ENCODE data around the gene ZNF618.

ZNF618 gene

DNA sequence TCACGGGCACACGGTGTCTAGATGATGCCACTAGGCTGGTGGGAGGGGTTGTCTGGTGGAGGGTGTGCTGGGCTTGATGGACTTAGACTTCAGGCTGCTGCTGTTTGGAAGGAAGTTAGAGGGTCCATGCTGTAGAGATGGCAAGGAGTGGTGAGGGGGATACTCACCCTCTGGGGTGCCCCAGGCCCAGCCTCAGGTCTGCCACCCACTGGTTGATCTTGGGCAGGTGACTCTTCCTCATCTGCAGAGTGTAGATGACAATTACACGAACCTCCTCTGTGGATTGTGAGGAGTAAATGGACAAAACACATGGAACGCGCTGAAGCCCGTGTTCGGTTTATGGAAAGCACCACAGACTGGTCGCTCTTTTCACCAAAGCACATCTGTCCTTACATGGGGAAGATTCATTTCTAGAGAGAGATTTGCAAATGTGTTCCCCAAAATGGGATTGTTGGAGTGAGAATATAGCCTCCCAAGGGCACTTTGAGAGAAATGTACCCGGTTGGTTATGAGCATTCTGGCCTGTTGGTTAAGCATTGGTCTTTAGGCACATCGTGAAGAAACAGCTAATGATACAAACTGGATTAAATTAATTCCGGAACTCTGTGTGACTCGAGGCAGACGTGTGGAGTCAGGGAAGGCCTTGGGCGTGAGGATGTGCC, 58.2 kb downstream of the ZNF618 start:
- DNase-seq (ENCODE audit: low read depth in 3 of 3), result no peak

DNA sequence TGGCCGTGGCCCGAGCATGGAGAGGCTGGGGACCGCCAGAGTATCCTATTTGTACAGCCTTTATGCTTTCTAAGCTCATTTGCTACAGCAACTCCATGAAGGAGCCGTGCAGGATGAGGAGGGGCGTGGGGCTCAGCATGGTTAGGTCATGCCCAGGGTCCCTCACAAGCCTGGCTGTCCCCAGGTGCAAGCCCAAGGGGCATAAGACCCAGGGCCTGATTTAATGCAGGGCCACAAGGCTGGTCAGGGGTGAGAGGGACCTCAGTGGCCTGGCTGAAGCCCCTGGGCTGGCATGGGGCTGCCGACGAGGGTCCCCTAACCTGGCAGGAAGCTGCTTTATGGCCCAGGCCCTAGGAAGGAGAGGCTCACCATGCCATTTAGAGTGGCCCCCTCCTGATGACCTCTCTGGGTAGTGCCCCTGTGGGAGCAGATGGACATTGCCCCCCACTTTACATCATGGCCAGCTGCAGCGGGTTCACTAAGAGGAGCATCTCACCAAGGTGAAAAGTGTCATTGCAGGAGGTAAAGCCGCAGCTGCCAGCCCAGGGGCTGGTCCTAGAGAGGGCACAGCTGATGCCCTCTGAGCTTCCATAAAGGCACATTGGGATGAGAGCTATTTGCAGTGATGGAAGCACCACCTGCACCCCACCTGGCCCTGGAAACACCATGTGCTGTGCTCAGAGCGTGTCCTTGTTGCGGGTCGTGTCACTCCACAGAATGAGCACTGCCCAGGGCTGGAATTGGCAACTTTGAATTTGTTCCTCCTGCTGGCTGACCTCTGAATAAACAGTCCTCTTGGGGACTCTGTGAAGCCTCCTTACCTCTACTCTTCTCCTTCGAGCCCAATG, 58.9 kb downstream of the ZNF618 start:
- DNase-seq (ENCODE audit: low read depth in 3 of 3), result no peak

DNA sequence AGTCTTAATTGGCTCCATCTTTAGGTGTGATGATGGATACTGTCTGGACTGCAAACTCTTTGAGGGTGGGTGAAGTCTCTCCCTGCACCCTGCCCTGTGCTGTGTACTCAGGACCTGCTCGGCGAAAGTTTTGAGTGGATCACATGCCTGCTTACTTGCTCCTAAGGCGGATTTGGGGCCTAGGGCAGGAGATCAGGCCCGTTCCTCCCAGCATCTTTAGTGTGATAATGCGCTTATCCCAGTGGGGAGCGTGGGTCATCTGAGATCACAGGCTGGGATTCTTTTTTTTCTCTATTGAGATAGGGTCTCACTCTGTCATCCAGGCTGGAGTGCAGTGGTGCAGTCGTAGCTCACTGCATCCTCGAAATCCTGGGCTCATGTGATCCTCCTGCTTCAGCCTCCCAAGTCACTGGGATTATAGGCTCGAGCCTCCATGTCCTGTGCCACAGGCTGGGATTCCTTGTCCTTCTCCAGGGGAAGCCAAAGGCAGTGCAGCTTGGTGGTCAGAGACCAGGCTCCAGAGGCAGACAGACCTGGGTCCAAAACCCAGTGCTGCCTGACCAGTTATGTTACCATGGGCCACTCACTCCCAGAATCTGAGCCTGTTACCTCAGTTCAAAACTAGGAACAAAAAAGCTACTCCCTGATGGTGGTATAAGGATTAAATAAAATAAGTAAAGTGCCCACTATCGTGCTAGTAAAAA, 59.7 kb downstream of the ZNF618 start:
- no peak for DNase-seq (ENCODE audit: low read depth in 3 of 3)

DNA sequence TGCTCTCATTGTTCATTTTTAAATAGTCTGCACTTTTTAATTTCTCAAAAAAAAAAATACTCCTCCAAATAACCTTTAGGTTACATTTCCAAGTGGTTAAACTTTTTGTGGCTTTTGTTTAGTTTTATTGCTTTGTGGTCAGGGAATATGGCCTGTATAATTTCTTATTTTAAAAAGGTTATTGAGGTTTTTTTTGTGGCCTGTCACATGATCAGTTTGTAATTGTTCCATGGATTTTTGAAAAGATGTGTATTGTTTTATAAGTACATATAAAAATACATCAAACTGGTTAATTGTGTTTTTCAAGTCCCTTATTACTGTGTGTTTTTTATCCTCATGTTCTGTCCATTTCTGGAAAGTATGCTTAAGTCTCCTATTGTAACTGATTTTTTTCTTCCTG, 64.0 kb downstream of the ZNF618 start:
- DNase-seq (ENCODE audit: low read depth in 3 of 3), result no peak

DNA sequence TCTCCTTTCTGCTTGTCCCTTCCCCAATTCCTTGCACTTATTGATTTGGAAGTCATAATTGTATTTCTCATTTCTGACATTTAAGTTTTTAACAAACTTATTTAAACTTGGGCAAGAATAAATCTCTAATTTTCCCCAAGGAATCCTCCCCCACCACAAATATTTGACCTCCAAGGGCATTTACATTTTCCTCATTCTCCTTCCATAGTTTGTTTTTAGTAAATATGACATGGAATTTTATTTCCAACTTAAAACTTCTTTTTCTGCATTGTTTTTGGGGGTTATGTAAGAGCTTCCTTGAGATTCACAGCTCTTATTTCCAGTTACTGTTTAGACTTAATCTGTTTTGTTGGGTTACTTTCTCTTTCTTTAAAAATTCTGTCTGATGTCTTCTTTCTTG, 64.9 kb downstream of the ZNF618 start:
- DNase-seq (ENCODE audit: low read depth in 3 of 3), result no peak

DNA sequence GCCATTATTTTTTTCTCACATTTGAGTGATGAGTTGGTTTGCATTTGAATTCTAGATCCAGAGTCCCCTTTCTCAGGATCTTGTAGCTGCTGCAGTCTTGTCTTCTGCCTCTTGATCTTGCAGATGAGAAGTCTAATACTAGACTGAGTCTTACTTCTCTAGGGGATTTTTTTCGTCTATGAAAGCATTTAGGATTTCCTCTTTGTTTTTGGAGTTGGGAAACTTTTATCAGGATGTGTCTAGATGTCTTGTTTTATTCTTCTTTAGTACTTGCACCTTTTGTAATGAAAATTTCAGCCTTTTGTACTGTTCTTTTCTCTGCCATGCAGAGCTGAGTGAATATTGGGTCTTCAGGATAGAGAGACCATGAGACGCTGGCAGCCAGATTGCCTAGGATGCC, 65.4 kb downstream of the ZNF618 start:
- DNase-seq (ENCODE audit: low read depth in 3 of 3), result no peak

DNA sequence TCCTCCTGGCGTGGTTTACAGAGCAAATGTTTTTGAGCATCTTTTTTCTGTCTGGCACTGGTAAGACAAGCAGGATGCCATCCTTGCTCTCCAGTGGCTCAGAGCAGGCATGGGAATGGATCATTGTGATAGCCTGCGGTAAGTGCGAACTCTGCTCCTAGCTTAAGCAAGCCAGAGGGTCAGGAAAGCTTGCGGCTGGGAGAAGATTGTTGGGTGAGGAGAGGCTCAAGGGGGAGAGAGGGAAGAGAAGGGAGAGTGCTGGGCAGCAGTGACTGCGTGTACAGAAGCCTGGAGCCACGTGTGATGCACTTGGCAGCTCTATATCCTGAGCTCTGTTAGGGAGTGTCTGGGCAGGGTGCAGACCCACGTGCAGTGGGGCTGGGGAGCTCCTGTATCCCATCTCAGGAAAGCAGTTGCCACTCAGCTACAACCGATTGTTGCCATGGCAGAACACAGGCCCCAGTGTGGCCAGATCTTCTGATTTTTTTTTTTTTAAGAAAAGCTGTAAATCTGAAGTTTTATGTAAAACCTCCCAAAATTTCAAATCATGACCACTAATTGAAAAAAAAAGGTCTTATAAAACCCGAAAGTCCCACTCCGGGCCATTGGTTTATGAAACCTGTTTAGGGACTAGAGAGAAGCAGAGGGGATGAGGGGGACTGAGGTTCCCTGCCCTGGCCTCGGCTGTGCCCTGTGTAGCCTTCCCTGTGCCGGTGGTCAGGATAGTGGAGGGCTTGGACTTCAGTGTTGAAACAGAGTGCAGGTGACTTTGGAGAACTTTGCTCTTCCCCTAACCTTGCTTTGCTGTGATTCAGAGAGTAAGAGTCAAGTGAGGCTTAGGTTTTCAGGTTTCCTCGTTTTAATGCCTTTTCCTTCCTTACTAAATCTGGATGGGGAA, 67.3 kb downstream of the ZNF618 start:
- no peak for DNase-seq (ENCODE audit: low read depth in 3 of 3)

DNA sequence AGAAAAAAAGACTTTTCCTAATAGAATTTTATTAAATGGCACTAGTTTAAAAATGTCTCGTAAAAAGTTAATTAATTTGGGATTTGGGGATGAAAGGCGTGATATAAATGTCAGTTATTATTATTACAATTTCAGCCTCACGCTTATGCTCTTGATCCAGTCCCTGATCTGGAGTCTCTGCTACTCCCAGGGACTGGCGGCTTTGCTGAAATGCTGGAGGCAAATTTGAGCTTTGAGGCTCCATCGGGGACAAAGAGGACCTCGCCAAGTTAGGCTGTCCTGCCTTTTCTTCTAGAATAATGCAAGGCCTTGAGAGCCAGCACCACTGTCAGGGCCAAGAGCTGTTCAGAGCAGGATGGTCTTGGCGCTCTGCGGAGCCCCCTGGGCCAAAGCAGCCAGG, 69.7 kb downstream of the ZNF618 start:
- no peak for DNase-seq (ENCODE audit: low read depth in 3 of 3)

DNA sequence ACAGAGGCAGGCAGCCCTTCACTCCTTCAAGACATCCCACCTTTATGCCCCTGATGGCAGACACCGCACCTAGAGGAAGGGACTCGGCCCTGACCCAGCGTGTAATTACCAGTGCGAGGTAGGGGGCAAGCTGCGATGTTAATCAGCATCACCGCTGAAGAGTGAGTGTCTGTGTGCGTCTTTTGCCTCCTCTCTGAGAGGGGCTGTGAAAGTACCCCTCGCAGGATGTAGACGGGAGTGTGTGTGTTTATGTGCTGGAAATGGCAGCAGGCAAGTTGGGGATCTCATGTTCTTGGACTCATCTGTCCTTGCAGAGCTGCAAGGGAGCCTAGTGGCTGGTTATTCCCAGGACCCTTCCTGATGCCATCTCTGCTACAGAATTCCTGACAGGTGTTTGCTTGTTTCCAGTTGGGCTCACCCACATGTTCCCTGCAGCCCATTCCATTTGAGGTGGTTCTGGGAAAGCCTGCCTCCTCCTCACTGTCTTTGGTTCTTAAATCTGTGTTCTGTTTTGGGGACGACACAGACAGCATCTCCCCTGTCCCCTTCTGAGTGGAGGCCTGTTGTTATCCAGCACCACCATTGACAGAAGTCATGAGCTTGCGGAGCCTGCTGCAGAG, 70.5 kb downstream of the ZNF618 start:
- DNase-seq (ENCODE audit: low read depth in 3 of 3), result no peak

DNA sequence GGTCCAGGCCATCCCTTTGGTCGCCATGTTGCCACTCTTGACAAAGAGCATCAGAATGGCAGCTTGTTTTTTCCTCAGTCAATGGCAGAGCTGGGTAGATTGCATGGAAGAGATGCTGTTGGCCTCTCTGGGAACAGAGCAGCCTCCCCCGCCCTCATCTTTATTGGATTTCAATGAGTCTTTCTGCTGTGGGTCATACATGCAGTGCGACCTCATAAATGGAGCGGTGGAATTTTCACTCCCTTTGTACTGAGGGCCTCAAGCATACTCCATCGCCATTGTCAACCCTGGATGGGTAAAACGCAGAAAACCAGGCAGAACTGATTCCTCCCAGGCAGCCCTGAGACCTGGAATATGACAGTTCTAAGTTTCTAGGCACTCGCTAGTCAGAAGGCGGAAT, 71.8 kb downstream of the ZNF618 start:
- no peak for DNase-seq (ENCODE audit: low read depth in 3 of 3)

DNA sequence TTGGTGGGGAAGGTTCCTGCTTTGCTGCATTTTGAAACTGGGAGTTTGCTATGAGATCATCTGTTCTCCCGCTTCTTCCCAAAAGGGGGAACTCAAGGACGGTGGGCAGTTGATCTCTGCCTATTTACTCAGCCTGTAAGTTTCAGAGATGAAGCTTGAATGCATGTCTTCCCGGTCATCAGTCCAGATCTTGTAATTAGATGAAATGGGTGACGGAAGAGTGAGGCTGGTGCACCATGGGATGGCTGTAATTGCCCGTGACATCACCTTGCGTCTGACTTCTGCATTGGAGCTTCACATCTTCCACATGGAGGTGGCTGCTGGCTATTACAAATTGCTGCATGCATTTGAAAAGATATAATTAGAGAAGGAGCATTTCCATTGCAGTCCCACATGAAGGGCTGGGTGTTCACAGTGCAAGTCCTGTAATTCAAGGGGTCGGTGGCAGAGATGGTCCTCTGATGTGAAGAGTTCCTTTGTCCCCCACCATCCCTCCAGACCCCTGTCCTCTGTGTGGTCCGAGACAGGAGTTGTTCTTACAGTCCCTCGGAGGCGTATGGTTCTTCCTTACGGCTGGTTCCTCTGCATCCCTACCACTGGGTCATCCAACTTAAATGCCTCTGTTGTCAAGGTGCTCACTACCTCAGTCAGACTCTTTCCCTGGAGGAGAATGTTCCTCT, 72.9 kb downstream of the ZNF618 start:
- no peak for DNase-seq (ENCODE audit: low read depth in 3 of 3)

DNA sequence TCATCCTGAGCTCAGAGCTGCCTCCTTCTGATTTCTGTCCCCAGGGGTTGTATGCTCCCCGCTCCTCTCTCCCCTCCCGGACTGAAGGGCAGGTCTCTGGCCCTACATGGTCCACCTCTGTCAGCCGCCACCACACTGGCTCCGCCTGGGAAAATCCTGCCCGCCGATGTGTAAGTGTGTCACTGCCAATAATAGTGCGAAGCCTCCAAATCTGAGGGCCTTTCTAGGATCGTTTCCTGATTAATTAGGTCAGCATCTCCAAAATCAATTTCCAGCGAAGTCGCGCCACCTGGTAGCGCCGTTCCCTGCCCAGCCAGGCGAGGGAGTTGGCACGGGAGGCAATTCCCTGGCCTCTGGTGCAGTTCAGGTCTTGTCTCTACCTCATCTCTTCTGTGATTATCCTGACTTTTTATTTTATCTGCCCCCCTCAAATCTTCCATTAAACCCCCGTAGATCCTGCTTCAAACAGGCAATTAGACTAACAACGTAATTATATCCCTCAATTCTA, 73.5 kb downstream of the ZNF618 start:
- no peak for DNase-seq (ENCODE audit: low read depth in 3 of 3)

DNA sequence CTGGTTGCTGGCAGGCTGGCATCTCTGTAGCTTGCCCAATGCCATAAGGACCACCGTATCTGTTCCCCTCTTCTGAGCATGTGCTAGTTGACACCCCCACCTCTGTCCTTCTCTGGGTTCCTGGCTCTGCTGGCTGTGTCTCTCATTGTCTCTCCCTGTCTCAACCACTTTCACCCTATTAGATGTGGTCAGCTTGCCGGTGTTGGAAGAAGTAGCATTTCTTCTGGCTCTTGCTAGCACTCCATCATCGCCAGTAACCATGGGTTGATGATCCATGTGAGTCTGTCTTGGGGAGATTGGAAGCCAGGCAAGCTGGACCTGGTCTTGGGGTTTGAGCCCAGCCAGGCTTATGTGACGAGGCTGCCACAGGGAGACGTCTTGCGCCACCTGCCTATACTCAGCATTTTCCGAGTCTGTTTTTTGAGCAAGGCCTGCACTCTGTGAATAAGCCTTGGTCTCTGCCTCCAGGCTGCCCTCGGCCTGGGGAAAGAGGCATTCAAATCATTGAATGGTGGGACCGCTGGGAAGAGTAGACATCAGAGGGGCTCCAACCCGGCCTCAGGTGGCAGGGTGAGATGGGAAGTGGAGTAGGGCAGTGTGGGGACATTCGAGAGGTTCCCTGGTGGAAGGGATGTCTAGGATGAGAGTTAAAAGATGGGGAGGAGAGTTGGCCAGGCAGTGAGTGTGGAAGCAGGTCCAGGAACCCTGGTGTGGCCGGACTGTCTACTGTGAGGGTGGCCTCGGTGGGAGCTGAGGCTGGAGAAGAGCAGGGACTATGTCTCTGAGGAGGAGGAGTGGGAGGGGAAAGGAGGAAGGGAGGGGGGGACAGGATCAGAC, 74.3 kb downstream of the ZNF618 start:
- DNase-seq (ENCODE audit: low read depth in 3 of 3), result no peak

DNA sequence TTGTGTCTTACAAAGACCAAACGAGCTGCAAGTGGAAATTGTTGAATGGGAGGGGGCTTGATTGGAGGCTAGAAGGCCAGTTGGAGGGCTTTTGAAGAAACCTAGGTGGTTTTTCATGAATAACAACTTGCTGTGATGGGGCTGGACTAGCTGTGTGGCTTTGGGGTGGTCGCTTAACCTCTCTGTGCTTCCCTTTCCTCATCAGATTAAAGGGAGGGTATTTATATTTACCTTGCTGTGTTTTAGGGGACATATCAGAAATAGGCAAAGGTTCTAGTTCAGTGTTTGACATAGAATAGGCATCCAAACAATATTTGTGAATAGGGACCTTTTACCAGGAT, 74.9 kb downstream of the ZNF618 start:
- no peak for DNase-seq (ENCODE audit: low read depth in 3 of 3)

DNA sequence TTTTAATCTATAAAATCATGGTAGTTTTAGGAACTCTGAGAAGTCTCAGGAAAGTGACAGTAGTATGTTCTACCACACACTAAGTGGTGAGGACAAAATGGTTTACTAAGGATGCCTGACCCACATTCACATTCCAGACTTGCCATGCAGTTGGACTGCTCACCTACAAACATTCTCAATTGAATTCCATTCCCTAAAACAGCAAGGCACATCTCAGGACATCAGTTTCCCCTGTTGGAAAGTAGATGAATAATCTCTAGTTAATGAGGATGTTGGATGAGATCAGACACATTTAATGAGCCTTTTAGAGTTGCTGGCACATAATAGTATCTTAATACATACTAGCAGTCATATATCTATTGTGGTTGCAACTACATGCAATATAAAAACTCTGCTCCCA, 76.6 kb downstream of the ZNF618 start:
- no peak for DNase-seq (ENCODE audit: low read depth in 3 of 3)

DNA sequence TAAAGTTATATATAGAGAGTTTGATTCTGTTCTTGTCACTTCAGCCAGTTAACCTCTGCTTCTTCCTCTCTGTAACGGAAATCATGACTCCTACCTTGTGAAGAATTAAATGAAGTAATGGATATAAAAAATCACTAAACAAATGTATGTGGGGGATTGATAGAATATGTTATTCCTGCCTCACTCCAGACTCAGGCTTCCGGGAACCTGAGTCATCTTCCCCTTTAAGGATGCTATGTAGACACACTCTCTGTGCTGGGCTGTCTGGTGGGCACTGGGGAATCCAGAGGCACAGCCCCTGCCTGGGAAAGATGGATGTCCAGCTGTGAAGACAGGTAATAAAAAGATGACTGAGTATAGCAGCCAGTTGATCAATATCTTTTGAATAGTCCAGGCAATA, 77.4 kb downstream of the ZNF618 start:
- no peak for DNase-seq (ENCODE audit: low read depth in 3 of 3)

DNA sequence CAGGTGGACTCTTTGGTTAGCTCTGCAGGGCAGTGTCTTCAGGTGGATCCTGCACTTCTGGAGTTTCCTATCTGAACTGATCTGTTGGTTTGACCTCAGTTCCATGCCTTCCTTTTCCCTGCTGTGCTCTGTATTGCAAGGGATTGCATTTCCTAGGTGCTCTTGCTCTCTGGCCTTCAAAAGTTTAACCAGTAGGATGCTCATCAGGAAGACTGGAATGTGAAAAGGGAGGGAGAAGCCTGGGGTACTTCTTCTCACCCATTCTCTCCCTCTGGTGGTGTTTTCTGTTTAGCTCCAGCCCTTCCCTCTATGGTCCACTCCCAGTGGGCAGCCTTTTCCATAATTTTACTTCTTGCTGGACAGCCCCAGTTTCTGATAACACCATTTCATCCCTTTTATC, 78.5 kb downstream of the ZNF618 start:
- no peak for DNase-seq (ENCODE audit: low read depth in 3 of 3)

DNA sequence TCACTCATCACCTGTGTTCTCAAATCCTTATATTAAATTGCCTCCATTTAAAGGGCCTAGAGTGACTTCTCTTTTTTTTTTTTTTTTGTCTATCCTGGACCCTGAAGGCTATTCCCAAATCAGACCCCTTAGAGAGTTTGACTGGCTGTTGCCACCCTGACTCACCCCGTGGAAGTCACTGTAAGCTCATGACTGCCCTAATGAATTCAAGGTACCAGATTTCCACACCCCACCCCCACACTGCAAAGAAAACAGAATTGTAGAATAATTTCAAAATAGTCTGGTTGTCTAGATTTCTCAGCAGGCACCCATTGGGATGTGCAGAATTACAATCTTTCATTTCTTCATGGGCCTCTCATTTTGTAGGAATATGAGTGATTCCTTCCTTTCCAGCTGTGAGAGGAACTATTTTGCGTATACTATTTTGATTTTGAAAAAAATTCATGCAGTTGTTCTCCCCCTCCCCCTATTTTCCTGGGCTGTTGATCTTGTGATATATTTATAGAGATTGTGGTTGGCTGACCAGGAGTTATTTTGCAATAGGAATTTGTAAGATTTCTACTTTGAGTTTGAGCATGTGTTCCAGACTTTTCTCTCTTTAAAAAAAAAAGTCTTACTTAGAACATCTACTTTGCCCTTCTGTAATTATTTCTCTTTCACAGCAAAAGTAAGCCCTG, 79.1 kb downstream of the ZNF618 start:
- no peak for DNase-seq (ENCODE audit: low read depth in 3 of 3)

DNA sequence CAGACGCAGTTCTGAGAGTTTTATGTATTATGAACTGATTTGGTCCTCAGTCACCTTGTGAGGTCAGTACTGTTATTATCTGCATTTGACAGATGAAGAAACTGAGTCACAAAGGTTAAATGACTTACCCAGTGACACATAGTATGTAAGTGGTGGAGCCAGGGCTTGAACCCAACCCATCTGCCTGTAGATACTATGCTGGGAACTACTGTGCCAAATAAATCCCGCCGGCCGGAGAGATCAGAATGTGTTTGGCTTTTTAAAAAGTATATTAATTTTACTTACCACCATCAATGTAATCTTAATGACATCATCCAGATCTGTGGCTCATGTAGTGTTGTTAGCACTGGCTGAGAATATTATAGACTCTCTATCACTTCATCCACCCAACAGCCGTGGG, 80.8 kb downstream of the ZNF618 start:
- no peak for DNase-seq (ENCODE audit: low read depth in 3 of 3)

Data from stimulated activated CD4-positive, alpha-beta T cell treated with anti-CD3 and anti-CD28 coated beads, TNF-alpha, amount 100 ng/mL, for 24 hours (primary cell).